DMS153 (cell line): ENCODE measurements around the gene BEND5.

Experiments
- DNase-seq: peaks from one replicate; lab custom pipeline; 2025; lab: John Stamatoyannopoulos, UW

Gene BEND5

GRCh38 chr1:48765335-48765734, 11.4 kb downstream of the BEND5 start:
- DNase-seq, result no peak

- DNase-seq, result no peak
These were observed 14.7 kb downstream of the BEND5 start for GRCh38 chr1:48761986-48762385.

GRCh38 chr1:48761411-48761810, 15.3 kb downstream of the BEND5 start:
- no peak for DNase-seq

GRCh38 chr1:48760857-48761256, 15.8 kb downstream of the BEND5 start:
- no peak for DNase-seq

- DNase-seq, result no peak
These were observed 17.7 kb downstream of the BEND5 start for GRCh38 chr1:48758976-48759375.

- no peak for DNase-seq
These were observed 19.3 kb downstream of the BEND5 start for GRCh38 chr1:48757363-48757762.

- DNase-seq, result no peak
These were observed 19.9 kb downstream of the BEND5 start for GRCh38 chr1:48756683-48757316.

GRCh38 chr1:48753293-48753692, 23.4 kb downstream of the BEND5 start:
- DNase-seq, result no peak

GRCh38 chr1:48750109-48750508, 26.6 kb downstream of the BEND5 start:
- no peak for DNase-seq

- no peak for DNase-seq
These were observed 27.6 kb downstream of the BEND5 start for GRCh38 chr1:48749068-48749467.

GRCh38 chr1:48746906-48747305, 29.8 kb downstream of the BEND5 start:
- DNase-seq, result no peak

- peak; percentile 6 for DNase-seq
These were observed 32.7 kb downstream of the BEND5 start for GRCh38 chr1:48744032-48744431.

- no peak for DNase-seq
These were observed 33.2 kb downstream of the BEND5 start for GRCh38 chr1:48743480-48743879.

- peak; percentile 26 for DNase-seq
These were observed 35.3 kb downstream of the BEND5 start for GRCh38 chr1:48741380-48741779.

GRCh38 chr1:48740621-48741020, 36.1 kb downstream of the BEND5 start:
- no peak for DNase-seq

- no peak for DNase-seq
These were observed 37.6 kb downstream of the BEND5 start for GRCh38 chr1:48739091-48739490.

- DNase-seq, result no peak
These were observed 38.3 kb downstream of the BEND5 start for GRCh38 chr1:48738356-48738755.

GRCh38 chr1:48735796-48736195, 40.9 kb downstream of the BEND5 start:
- DNase-seq, result no peak

- DNase-seq, result no peak
These were observed 46.4 kb downstream of the BEND5 start for GRCh38 chr1:48730164-48730910.

- no peak for DNase-seq
These were observed 48.1 kb downstream of the BEND5 start for GRCh38 chr1:48728584-48728983.

GRCh38 chr1:48726557-48727215, 50.0 kb downstream of the BEND5 start:
- DNase-seq, result no peak

GRCh38 chr1:48726139-48726538, 50.6 kb downstream of the BEND5 start:
- no peak for DNase-seq

- no peak for DNase-seq
These were observed 51.2 kb downstream of the BEND5 start for GRCh38 chr1:48725341-48726046.
